ENCODE results near the gene PCDH9. TPM values are rescaled to one million over a fixed set of nuclear protein-coding genes. Genes with fewer than 3 reads are reported as not detected.
A peak's percentile ranks its signal among the peaks of the same experiment; 100 is the strongest.

PCDH9 gene
- total and polyA plus RNA-seq, 12 donors = 2.9 to 32.0 (median 15.4) TPM

DNA sequence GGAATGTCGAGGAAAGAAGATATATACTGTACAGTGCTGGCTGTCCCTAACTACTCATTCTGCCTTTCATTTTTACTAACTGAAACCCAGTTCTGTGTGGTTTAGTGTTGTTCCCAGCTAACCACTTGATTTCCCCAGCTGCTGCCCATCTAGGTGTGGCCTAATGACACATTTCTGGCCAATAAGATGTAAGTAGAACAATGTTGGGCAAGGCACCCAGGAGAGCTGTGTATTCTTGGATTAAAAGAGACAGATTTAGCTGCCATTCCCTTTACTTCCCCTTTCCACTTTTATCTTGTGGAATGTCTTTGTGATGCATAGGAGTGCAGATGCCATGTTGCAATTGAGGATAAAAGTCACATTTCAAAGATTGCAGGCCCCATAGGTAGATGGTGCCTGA is 28.3 kb upstream of the PCDH9 start:
- TF ChIP-seq, protein P1, sequence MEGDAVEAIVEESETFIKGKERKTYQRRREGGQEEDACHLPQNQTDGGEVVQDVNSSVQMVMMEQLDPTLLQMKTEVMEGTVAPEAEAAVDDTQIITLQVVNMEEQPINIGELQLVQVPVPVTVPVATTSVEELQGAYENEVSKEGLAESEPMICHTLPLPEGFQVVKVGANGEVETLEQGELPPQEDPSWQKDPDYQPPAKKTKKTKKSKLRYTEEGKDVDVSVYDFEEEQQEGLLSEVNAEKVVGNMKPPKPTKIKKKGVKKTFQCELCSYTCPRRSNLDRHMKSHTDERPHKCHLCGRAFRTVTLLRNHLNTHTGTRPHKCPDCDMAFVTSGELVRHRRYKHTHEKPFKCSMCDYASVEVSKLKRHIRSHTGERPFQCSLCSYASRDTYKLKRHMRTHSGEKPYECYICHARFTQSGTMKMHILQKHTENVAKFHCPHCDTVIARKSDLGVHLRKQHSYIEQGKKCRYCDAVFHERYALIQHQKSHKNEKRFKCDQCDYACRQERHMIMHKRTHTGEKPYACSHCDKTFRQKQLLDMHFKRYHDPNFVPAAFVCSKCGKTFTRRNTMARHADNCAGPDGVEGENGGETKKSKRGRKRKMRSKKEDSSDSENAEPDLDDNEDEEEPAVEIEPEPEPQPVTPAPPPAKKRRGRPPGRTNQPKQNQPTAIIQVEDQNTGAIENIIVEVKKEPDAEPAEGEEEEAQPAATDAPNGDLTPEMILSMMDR (IDR thresholded peaks at IDR 0.05) = no peak
- H3K4me3 ChIP-seq = no peak overlapping the region
- H3K27ac ChIP-seq = no peak overlapping the region
- no peaks in the 10 kb centered on the region for H3K27me3 ChIP-seq
- ATAC-seq = no peak
- H3K4me1 ChIP-seq = no peaks in the 10 kb centered on the region
- WGBS, 2 donors = 75 to 87% methylated on average over 1 of the region's 1 CpG
- H3K36me3 ChIP-seq = no peaks in the 10 kb centered on the region
- intact Hi-C loops (cut with DNase I) = no loop called here
- no peaks in the 10 kb centered on the region for H3K9me3 ChIP-seq
- DNase-seq = no peak

DNA sequence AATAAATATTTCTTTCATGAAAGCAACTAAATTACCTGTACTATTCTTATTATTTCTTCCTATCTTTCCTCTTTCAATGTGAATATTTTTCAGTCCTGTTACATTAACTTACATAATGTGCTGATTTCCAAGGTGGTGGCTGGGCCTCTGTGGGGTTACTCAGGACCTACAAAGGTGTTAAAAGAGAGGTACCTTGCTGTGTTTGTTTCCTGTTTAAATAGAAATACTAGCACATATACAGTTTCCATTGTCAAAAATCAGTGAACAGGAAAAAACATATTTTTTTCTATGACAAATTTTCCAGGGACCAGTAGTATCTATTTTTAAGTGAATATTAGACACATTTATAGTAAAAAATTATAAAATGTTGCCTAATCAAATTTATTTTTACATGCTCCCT is 8.7 kb upstream of the PCDH9 start:
- Histone ChIP-seq H3K4me3 (no peak overlapping the region), H3K27ac (no peak overlapping the region), H3K9me3 (no peaks in the 10 kb centered on the region), H3K4me1 (peaks cover 0 to 3% (median 0%) of the 10 kb centered on the region in 9 donors), H3K27me3 (no peaks in the 10 kb centered on the region), H3K36me3 (no peaks in the 10 kb centered on the region)
- intact Hi-C loops (cut with DNase I) = loop anchor here in 1 of 10 donors (5.0 to 10.0 kb wide), 3 partner anchors 404 to 1582 kb away; no protein-coding TSS in a partner anchor
- ATAC-seq (no peak), DNase-seq (no peak)
- TF ChIP-seq, protein P1 (IDR thresholded peaks at IDR 0.05) = no peak

DNA sequence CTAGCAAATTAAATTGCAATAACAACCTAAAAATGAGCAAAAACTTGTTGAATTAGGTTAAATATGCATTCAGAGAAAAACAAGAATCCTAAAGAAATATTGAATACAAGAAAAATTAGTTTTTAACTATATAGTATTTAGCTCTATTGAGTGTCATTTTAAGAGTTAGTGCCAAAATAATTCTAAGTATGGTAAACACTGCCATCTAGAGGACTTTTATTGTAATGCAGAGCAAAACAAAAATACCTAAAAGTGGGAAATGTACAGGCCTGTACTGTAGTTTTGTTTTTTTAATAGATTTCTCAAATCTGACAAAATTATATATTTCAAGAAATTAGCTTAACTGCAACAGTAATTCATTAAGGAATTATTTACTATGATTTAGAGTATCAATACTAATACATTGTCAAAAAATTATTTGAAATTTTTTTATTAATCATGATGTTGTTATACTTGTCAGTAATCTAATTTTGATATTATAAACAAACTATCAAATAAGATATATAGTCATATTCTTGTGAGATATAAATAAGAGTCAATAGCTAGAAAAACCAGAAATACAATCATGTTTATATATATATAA is 8.2 kb upstream of the PCDH9 start:
- no peaks in the 10 kb centered on the region for H3K36me3 ChIP-seq
- H3K4me1 ChIP-seq = peaks cover 0 to 3% (median 0%) of the 10 kb centered on the region in 9 donors
- TF ChIP-seq, protein P1 (IDR thresholded peaks at IDR 0.05) = peak; percentile 68 to 92 (median 85)
- ATAC-seq (no peak), DNase-seq (no peak)
- H3K9me3 ChIP-seq = no peaks in the 10 kb centered on the region
- H3K27ac ChIP-seq = no peak overlapping the region
- intact Hi-C loops (cut with DNase I) = loop anchor here in 1 of 10 donors (5.0 to 10.0 kb wide), 3 partner anchors 404 to 1581 kb away; no protein-coding TSS in a partner anchor
- no peak overlapping the region for H3K4me3 ChIP-seq
- H3K27me3 ChIP-seq = no peaks in the 10 kb centered on the region

DNA sequence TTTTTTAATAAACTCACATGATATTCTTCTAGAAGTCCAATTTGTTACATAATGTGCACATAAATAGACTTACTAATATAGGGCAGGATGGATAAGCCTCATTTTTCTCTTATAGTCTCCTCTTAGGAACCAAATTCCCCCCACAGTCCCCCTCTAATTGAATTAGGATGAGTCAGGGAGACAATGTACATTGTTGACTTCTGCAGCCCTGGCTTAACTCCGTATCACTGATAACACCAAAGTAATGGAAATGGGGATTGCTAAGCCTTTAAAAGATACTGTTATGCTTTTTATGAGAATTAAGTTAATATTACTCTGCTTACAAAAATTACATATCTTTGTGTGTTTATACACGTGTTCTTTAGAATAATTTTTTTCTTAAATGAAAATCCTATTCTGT is 5.1 kb upstream of the PCDH9 start:
- intact Hi-C loops (cut with DNase I) = loop anchor here in 1 of 10 donors (5.0 to 10.0 kb wide), 3 partner anchors 400 to 1578 kb away; no protein-coding TSS in a partner anchor
- Histone ChIP-seq H3K9me3 (no peaks in the 10 kb centered on the region), H3K27me3 (peaks cover 0 to 21% (median 0%) of the 10 kb centered on the region in 7 donors), H3K4me1 (peaks cover 0 to 12% (median 0%) of the 10 kb centered on the region in 9 donors), H3K36me3 (no peaks in the 10 kb centered on the region), H3K4me3 (peak overlapping the region in 6 of 10 donors; percentile 9 to 83 (median 12)), H3K27ac (peak overlapping the region; percentile 4 to 96 (median 29))
- WGBS, 2 donors = 63 to 79% methylated on average over 2 of the region's 2 CpGs
- DNase-seq (no peak), ATAC-seq (no peak)
- TF ChIP-seq, protein P1 (IDR thresholded peaks at IDR 0.05) = no peak
